MG63 (cell line): Measurements from ENCODE around the gene KBTBD8. TPM values are rescaled to one million over a fixed set of nuclear protein-coding genes. Genes with fewer than 3 reads are reported as not detected.

ENCODE experiments used
- DNase-seq: peaks from one replicate; pipeline ENCODE4 v3.0.0-alpha.2; 2020
- H3K27me3 ChIP-seq: fragments of 250-450 bp; sonication (Bioruptor Pico); 2 replicates; pipeline ENCODE4 v1.5.1; 2020; ENCODE audit warnings: mild to moderate bottlenecking, moderate library complexity
- H3K36me3 ChIP-seq: fragments of 250-450 bp; sonication (Bioruptor Pico); 2 replicates; pipeline ENCODE4 v1.5.1; 2020; ENCODE audit warnings: mild to moderate bottlenecking, moderate library complexity
- H3K4me3 ChIP-seq: fragments of 250-450 bp; sonication (Bioruptor Pico); 2 replicates; pipeline ENCODE4 v1.5.1; 2020; ENCODE audit warnings: mild to moderate bottlenecking, moderate library complexity
- H3K9me3 ChIP-seq: fragments of 250-450 bp; sonication (Bioruptor Pico); 2 replicates; pipeline ENCODE4 v1.5.1; 2020; ENCODE audit warnings: mild to moderate bottlenecking, moderate library complexity
- total RNA-seq: library from RNA; depleted of rRNA; stranded (reverse); fragments of >200 nt; shearing (Covaris generic); gene quantifications from 2 replicates; pipeline ENCODE4 v1.2.3, GENCODE V29; 2014; ENCODE audit warnings: low replicate concordance; rRNA removed

KBTBD8 gene
- total RNA-seq: 0.53 and 4.9 TPM in 2 replicates

- no peaks in the 10 kb centered on the region; the same call in 1 of the 2 replicates for H3K27me3 ChIP-seq
- DNase-seq: peak; percentile 97
- no peaks in the 10 kb centered on the region for H3K9me3 ChIP-seq
- peak within 1 kb of the TSS; percentile 83 for H3K4me3 ChIP-seq
- no peaks in the 10 kb centered on the region for H3K36me3 ChIP-seq
These were observed at the start of gene KBTBD8 for GRCh38 chr3:66998113-66998903. KBTBD8 (plus strand) TSS chr3:66998307; CDS start chr3:66998356, 49 bp downstream.

GRCh38 chr3:66948838-66949237, 49.3 kb upstream of the KBTBD8 start:
- Histone ChIP-seq H3K9me3 (no peaks in the 10 kb centered on the region), H3K36me3 (no peaks in the 10 kb centered on the region), H3K27me3 (no peaks in the 10 kb centered on the region), H3K4me3 (no peak overlapping the region)
- DNase-seq: no peak

GRCh38 chr3:66949898-66950297, 48.2 kb upstream of the KBTBD8 start:
- Histone ChIP-seq H3K4me3 (no peak overlapping the region), H3K36me3 (no peaks in the 10 kb centered on the region), H3K9me3 (no peaks in the 10 kb centered on the region), H3K27me3 (no peaks in the 10 kb centered on the region)
- DNase-seq: no peak

- Histone ChIP-seq H3K27me3 (no peaks in the 10 kb centered on the region), H3K9me3 (no peaks in the 10 kb centered on the region)
These were observed 45.8 kb upstream of the KBTBD8 start for GRCh38 chr3:66952357-66952756.

GRCh38 chr3:66953934-66954445, 44.1 kb upstream of the KBTBD8 start:
- Histone ChIP-seq H3K27me3 (no peaks in the 10 kb centered on the region), H3K4me3 (no peak overlapping the region), H3K9me3 (no peaks in the 10 kb centered on the region), H3K36me3 (no peaks in the 10 kb centered on the region)
- no peak for DNase-seq

More at GRCh38 chr3:66952357-66952756, 45.8 kb upstream of the KBTBD8 start:
- Histone ChIP-seq H3K36me3 (no peaks in the 10 kb centered on the region), H3K4me3 (no peak overlapping the region)
- no peak for DNase-seq

- H3K4me3 ChIP-seq: no peak overlapping the region
- no peaks in the 10 kb centered on the region for H3K27me3 ChIP-seq
- no peaks in the 10 kb centered on the region for H3K36me3 ChIP-seq
- no peak for DNase-seq
- H3K9me3 ChIP-seq: no peaks in the 10 kb centered on the region
These were observed 41.4 kb upstream of the KBTBD8 start for GRCh38 chr3:66956742-66957141.

GRCh38 chr3:66957367-66957766, 40.7 kb upstream of the KBTBD8 start:
- Histone ChIP-seq H3K4me3 (no peak overlapping the region), H3K27me3 (no peaks in the 10 kb centered on the region), H3K36me3 (no peaks in the 10 kb centered on the region), H3K9me3 (no peaks in the 10 kb centered on the region)
- no peak for DNase-seq

GRCh38 chr3:66958067-66958466, 40.0 kb upstream of the KBTBD8 start:
- Histone ChIP-seq H3K4me3 (no peak overlapping the region), H3K9me3 (no peaks in the 10 kb centered on the region), H3K36me3 (no peaks in the 10 kb centered on the region), H3K27me3 (no peaks in the 10 kb centered on the region)
- DNase-seq: no peak

- no peak for DNase-seq
- Histone ChIP-seq H3K9me3 (no peaks in the 10 kb centered on the region), H3K4me3 (no peak overlapping the region), H3K27me3 (no peaks in the 10 kb centered on the region; the same call in 1 of the 2 replicates), H3K36me3 (no peaks in the 10 kb centered on the region)
These were observed 35.4 kb upstream of the KBTBD8 start for GRCh38 chr3:66962664-66963063.

GRCh38 chr3:66971245-66971644, 26.9 kb upstream of the KBTBD8 start:
- Histone ChIP-seq H3K9me3 (no peaks in the 10 kb centered on the region), H3K27me3 (no peaks in the 10 kb centered on the region; the same call in 1 of the 2 replicates), H3K4me3 (no peak overlapping the region), H3K36me3 (no peaks in the 10 kb centered on the region)
- no peak for DNase-seq

GRCh38 chr3:66971891-66972551, 26.1 kb upstream of the KBTBD8 start:
- Histone ChIP-seq H3K27me3 (no peaks in the 10 kb centered on the region), H3K4me3 (peak overlapping the region; percentile 24), H3K9me3 (no peaks in the 10 kb centered on the region), H3K36me3 (no peaks in the 10 kb centered on the region)
- peak; percentile 53 for DNase-seq

GRCh38 chr3:66980791-66981190, 17.3 kb upstream of the KBTBD8 start:
- DNase-seq: no peak
- Histone ChIP-seq H3K4me3 (no peak overlapping the region), H3K9me3 (no peaks in the 10 kb centered on the region), H3K36me3 (no peaks in the 10 kb centered on the region), H3K27me3 (no peaks in the 10 kb centered on the region)

GRCh38 chr3:66983101-66983500, 15.0 kb upstream of the KBTBD8 start:
- no peaks in the 10 kb centered on the region for H3K27me3 ChIP-seq
- H3K9me3 ChIP-seq: no peaks in the 10 kb centered on the region
- H3K4me3 ChIP-seq: no peak overlapping the region
- H3K36me3 ChIP-seq: no peaks in the 10 kb centered on the region
- DNase-seq: no peak

GRCh38 chr3:66985336-66985920, 12.7 kb upstream of the KBTBD8 start:
- no peak for DNase-seq
- no peak overlapping the region for H3K4me3 ChIP-seq
- no peaks in the 10 kb centered on the region for H3K9me3 ChIP-seq
- H3K27me3 ChIP-seq: no peaks in the 10 kb centered on the region
- no peaks in the 10 kb centered on the region for H3K36me3 ChIP-seq

- no peaks in the 10 kb centered on the region for H3K27me3 ChIP-seq
- DNase-seq: no peak
- H3K9me3 ChIP-seq: no peaks in the 10 kb centered on the region
- H3K4me3 ChIP-seq: no peak overlapping the region
- no peaks in the 10 kb centered on the region for H3K36me3 ChIP-seq
These were observed 11.7 kb upstream of the KBTBD8 start for GRCh38 chr3:66986406-66986805.

GRCh38 chr3:66989241-66989640, 8.9 kb upstream of the KBTBD8 start:
- H3K36me3 ChIP-seq: no peaks in the 10 kb centered on the region
- H3K27me3 ChIP-seq: no peaks in the 10 kb centered on the region
- no peak for DNase-seq
- no peaks in the 10 kb centered on the region for H3K9me3 ChIP-seq
- H3K4me3 ChIP-seq: no peak overlapping the region
